MV-4-11 (cell line): Measurements from ENCODE around the gene SOX13.
A peak's percentile ranks its signal among the peaks of the same experiment; 100 is the strongest.
"Not testable (repeated sequence)": the region's sequence is repeated elsewhere in the genome, so short reads cannot be mapped to it uniquely, and the experiment has no call there.

Experiments used
- DNase-seq: peaks from one replicate; lab custom pipeline; 2025; lab: John Stamatoyannopoulos, UW

Gene SOX13

GRCh38 chr1:204087893-204088528, 15.1 kb downstream of the SOX13 start:
- DNase-seq, result no peak

- DNase-seq, result no peak
Measured at GRCh38 chr1:204088596-204088995, 15.7 kb downstream of the SOX13 start.

GRCh38 chr1:204089044-204089751, 16.3 kb downstream of the SOX13 start:
- no peak for DNase-seq

- not testable (repeated sequence) for DNase-seq
Measured at GRCh38 chr1:204090132-204090531, 17.2 kb downstream of the SOX13 start.

GRCh38 chr1:204091066-204091465, 18.2 kb downstream of the SOX13 start:
- no peak for DNase-seq

- no peak for DNase-seq
Measured at GRCh38 chr1:204091787-204092312, 18.9 kb downstream of the SOX13 start.

GRCh38 chr1:204092632-204093420, 19.9 kb downstream of the SOX13 start:
- no peak for DNase-seq

GRCh38 chr1:204093421-204093717, 20.5 kb downstream of the SOX13 start:
- DNase-seq, result no peak

- DNase-seq, result no peak
Measured at GRCh38 chr1:204093781-204094180, 20.9 kb downstream of the SOX13 start.

- DNase-seq, result no peak
Measured at GRCh38 chr1:204094313-204094729, 21.4 kb downstream of the SOX13 start.

- DNase-seq, result peak; percentile 54
Measured at GRCh38 chr1:204094856-204095634, 22.1 kb downstream of the SOX13 start.

GRCh38 chr1:204096931-204097330, 24.0 kb downstream of the SOX13 start:
- DNase-seq, result no peak

- DNase-seq, result no peak
Measured at GRCh38 chr1:204098683-204099082, 25.8 kb downstream of the SOX13 start.

GRCh38 chr1:204099754-204100153, 26.8 kb downstream of the SOX13 start:
- not testable (repeated sequence) for DNase-seq

GRCh38 chr1:204102029-204102611, 29.2 kb downstream of the SOX13 start:
- DNase-seq, result no peak

- DNase-seq, result no peak
Measured at GRCh38 chr1:204102739-204103430, 30.0 kb downstream of the SOX13 start.

- no peak for DNase-seq
Measured at GRCh38 chr1:204103431-204103741, 30.5 kb downstream of the SOX13 start.

GRCh38 chr1:204104331-204105130, 31.6 kb downstream of the SOX13 start:
- no peak for DNase-seq

- no peak for DNase-seq
Measured at GRCh38 chr1:204105131-204105515, 32.2 kb downstream of the SOX13 start.

GRCh38 chr1:204106825-204107224, 33.9 kb downstream of the SOX13 start:
- DNase-seq, result no peak
